ENCODE measurements around the gene INO80B.

The INO80B gene

DNA sequence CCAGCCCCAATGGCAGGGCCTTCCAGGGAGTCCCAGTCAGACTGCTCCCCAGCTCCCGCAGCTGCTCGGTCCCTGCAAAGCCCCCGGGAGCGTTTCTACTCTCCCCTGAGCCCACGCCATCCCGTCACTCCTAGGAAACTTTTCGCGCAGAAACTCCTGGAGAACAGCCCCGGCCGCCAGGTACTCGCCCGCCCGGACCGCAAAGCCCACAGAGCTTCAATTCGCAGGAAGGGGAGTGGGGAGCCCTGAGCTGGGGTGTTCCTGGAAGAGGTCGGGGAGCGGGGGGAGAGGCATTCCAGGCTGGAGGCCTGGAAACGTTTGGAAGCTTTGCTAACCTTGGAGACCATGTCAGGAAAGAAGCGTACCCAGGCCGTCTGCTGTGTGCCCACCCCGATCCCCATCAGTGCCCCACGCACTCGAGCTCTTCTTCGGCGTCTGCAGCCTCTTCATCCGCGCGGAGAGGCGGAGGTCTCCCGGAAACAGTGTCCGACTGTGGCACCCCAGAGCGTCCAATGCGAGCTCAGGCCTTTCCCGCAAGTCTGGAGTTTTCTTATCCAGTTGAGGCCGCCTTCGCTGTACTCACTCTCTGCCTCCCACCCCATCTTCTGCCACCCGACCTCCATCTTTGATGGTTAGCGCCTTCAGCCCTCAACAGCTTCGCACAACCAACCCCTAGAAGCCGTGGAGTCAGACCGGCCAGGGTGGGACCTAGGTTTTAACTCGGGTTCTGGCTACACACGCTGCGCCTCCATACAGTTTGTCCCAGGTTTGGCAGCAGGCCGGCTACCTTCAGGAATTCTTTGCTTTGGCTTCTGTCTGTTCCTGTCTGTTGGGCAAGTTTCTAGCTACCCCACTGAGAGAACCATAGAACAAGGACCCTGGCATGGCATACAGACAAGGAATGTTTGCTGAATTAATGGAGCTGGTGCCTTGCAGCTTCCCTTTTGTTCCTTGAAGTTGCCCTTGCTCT, 48.9 kb downstream of the INO80B start:
- no peak for DNase-seq

DNA sequence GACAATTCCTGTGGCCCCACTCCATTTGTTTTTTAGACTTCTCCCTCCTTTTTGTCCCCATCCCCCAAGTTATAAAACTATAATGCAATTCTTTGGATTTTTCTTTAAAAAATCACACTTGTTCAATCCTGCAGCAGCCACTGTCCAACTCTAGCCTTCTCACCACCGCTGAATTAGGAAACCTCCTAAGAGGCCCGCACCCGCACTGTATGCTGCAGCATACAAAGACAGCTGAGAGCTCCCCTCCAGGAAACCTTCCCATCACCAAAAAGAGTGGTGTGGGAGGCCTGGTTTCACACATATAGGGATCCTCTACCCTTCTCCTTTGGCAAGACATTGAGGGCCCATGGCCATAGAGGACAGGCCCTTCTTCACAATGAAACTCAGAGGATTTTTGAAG, 49.7 kb downstream of the INO80B start:
- DNase-seq: no peak

DNA sequence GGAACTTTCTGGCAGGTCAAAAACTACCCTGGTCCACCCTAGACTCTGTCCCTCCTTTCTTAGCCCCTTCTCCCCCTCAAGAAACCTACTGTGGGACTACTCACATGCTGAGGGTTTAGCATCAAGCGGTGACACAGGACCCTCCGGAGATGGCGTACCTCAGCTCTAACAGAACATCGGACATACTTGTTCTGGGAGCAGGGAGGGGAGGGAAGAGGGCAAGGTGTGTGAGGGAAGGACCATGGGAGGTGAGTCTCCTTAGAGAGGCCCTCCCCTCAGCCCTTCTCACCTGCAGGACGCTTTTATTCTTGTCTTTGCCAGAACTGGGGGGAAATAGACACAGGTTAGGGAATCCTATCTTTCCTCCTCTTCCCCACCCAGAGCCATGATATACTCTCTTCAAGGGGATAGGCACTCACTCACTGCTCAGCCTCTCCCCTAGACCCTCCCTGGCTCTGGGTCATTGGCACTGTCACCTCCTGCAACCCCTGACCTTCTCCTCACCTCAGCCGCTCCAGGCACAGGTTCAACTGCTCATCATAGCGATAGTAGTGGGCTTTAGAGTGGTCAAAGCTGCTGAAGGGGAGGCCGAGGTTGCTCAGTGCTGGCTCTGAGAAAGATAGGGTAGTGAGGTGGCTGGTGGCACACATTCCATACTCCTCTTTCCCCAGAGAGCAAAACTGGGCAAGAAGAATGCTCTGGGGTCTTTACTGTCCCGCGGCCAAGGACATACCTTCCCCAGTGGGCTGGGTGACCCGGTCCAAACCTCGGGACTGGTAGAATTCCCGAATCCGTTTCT, 50.8 kb downstream of the INO80B start:
- no peak for DNase-seq

GRCh38 chr2:74507145-74507925, 52.4 kb downstream of the INO80B start, which contains the start of gene PCGF1:
Gene PCGF1 (minus strand): TSS chr2:74507695. CDS start chr2:74507668, 27 bp downstream.
- peak; percentile 98 to 99 for DNase-seq
